Heart left ventricle (tissue), 16 donors: ENCODE data around the gene IGSF3. TPM values are rescaled to one million over a fixed set of nuclear protein-coding genes. Genes with fewer than 3 reads are reported as not detected.
A peak's percentile ranks its signal among the peaks of the same experiment; 100 is the strongest.

Experiments used
- ATAC-seq, 4 donors: fragments of 200-7000 bp; cut with Tn5 transposase; one replicate each; pipeline ENCODE4 v1.9.1; 2020 to 2022; ENCODE audit warnings: moderate library complexity in 4 of 4, mild to moderate bottlenecking in 3 of 4, moderate number of reproducible peaks in 1 of 4
- DNase-seq, 5 donors: peaks; one replicate each; pipeline ENCODE4 v3.0.0-alpha.2; 2020
- H3K27ac ChIP-seq, 12 donors: fragments of 200-600 bp; sonication (generic) in 4 of 12; one replicate each; pipeline versions ENCODE4 v1.5.0 to v1.8.0; 2016 to 2022; ENCODE audit warnings: mild to moderate bottlenecking in 2 of 12
- H3K27me3 ChIP-seq, 9 donors: fragments of 200-600 bp; sonication (generic) in 2 of 9; one replicate each; pipeline versions ENCODE4 v1.5.1 to v1.8.0; 2016 to 2022; ENCODE audit warnings: mild to moderate bottlenecking in 3 of 9
- H3K36me3 ChIP-seq, 9 donors: fragments of 200-600 bp; sonication (generic) in 2 of 9; one replicate each; pipeline versions ENCODE4 v1.5.0 to v1.8.0; 2018 to 2022; ENCODE audit warnings: mild to moderate bottlenecking in 2 of 9
- H3K4me1 ChIP-seq, 12 donors: fragments of 200-600 bp; sonication (generic) in 4 of 12; one replicate each; pipeline versions ENCODE4 v1.5.0 to v1.8.0; 2016 to 2022; ENCODE audit warnings: mild to moderate bottlenecking in 3 of 12
- H3K4me3 ChIP-seq, 12 donors: fragments of 200-600 bp; sonication (generic) in 4 of 12; one replicate each; pipeline versions ENCODE4 v1.5.0 to v1.8.0; 2017 to 2022; ENCODE audit warnings: mild to moderate bottlenecking in 9 of 12, moderate library complexity in 4 of 12
- H3K9me3 ChIP-seq, 12 donors: fragments of 200-600 bp; sonication (generic) in 4 of 12; one replicate each; pipeline versions ENCODE4 v1.5.0 to v1.8.0; 2016 to 2022; ENCODE audit warnings: mild to moderate bottlenecking in 1 of 12
- POLR2A ChIP-seq, 2 donors: fragments of 450-650 bp; IDR thresholded peaks; one replicate each; pipeline ENCODE4 v1.6.1; 2017; ENCODE audit warnings: antibody characterized with exemption in 2 of 2, mild to moderate bottlenecking in 2 of 2, moderate library complexity in 2 of 2
- WGBS, 4 donors: extraction: QIAGEN DNeasy Blood & Tissue Kit in 2 of 4; methylation state at CpG; one replicate each; pipeline versions ENCODE4 v1.1.5 to v1.1.7; 2013 to 2018; 5-methylcytosine and 5-hydroxymethylcytosine counted together
- intact Hi-C, 10 donors: fragments of 100-400 bp; cut with DNase I; formaldehyde crosslinking; loops; one replicate each; pipeline versions ENCODE4 v1.11.1 to v1.14.2; 2022
- polyA plus RNA-seq, 2 donors: library from polyadenylated mRNA; stranded (reverse); fragments of 200-250 nt; gene quantifications; one replicate each; pipeline ENCODE4 v1.2.3, GENCODE V29; 2013
- total RNA-seq, 9 donors: library from RNA; depleted of rRNA in 2 of 9; stranded (reverse); fragments of >200 nt in 2 of 9; fragmentation: NEBNext Ultra II Directional in 3 of 9; extraction: Animal tissue kit (Norgen Biotek cat#: 25700) in 3 of 9; gene quantifications; one replicate each; pipeline versions ENCODE4 v1.1.0 to v1.2.4, GENCODE V29; 2016 to 2023
- TF ChIP-seq, protein P1 (sequence below), 12 donors: fragments of 200-600 bp; sonication (generic) in 4 of 12; IDR thresholded peaks; one replicate each; pipeline versions ENCODE4 v1.5.0 to v1.8.0; 2018 to 2022; ENCODE audit warnings: antibody characterized with exemption in 12 of 12, mild to moderate bottlenecking in 5 of 12
- donor health status: ischemic (EF 13 %, LVEDD 7.1; RV severe dilation, severe dysfunction).
- donor health status: healthy with polysubstance abuse.
- donor health status: DM: no; HTN: yes; CAD: no.
- donor health status: DM: no; HTN: no; CAD: no.
- donor health status: ischemic (EF 25% LVEDD 6.9; RV normal size, moderate dysfunction).
- donor health status: ischemic (EF 25% LVEDD 5.7; RV mildly dilated, moderate dysfunction).
- donor health status: healthy.
- donor health status: DM: yes; HTN: yes; CAD: no.
- donor health status: ischemic (EF 35%, LVEDD 5.7; RV mildly dilated, moderate dysfunction).
- donor health status: nonischemic (EF 11% LVEDD 7.7; RV severe dilation, severe dysfunction).
- donor health status: DM: yes; HTN: yes; CAD: no.
- donor health status: PGD.
- donor health status: ischemic (EF 29% LVEDD 5.4; RV normal size, mild dysfunction).
- donor health status: nonischemic (EF 23%, LVEDD 6.1; RV moderate dilation, normal function).

IGSF3 gene
- total and polyA plus RNA-seq, 11 donors, result 3.5 to 19.3 (median 11.5) TPM

DNA sequence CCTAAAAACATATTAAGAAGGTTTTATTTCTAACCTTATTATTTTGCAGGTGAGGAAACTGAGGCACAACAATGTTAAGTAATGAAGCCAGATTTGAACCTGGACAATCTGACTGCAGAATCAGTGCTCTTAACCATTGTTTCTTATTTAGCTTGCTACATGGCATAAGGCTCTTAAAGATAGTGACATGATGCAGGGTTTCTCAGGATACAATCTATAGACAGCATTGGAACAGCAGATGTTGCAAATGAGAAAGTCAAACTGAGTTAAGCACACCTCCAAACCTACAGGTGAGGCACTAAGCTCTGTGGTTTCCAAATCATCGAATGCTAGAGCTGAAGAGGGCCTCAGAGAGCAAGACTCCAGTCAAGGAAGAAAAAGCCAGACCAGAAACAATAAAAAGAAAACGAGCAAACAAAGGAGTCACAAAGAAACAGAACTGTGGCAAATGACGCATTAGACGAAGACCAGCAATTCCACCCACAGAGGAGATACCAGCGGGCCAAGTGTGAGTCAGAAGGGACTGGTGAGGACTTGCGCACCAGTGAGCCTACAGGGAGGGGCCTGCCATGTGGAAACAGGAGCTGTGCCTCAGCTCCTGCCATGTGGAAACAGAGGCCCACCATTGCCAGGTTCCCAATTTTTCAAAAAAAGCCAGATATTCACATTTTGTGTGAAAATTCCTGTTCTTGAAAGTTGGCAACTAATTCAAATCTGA lies 111.1 kb downstream of the IGSF3 start:
- H3K27ac ChIP-seq, result peak overlapping the region in 8 of 12 donors; percentile 1 to 70 (median 14)
- no peaks in the 10 kb centered on the region for H3K9me3 ChIP-seq
- peaks cover 0 to 95% (median 34%) of the 10 kb centered on the region in 12 donors for H3K4me1 ChIP-seq
- no peaks in the 10 kb centered on the region for H3K36me3 ChIP-seq
- ATAC-seq, result peak; percentile 45 to 87 (median 80)
- intact Hi-C loops, result loop anchor here in 1 of 10 donors (5.0 kb wide), 1 partner anchor 54 kb away; no protein-coding TSS in a partner anchor
- TF ChIP-seq, protein P1, sequence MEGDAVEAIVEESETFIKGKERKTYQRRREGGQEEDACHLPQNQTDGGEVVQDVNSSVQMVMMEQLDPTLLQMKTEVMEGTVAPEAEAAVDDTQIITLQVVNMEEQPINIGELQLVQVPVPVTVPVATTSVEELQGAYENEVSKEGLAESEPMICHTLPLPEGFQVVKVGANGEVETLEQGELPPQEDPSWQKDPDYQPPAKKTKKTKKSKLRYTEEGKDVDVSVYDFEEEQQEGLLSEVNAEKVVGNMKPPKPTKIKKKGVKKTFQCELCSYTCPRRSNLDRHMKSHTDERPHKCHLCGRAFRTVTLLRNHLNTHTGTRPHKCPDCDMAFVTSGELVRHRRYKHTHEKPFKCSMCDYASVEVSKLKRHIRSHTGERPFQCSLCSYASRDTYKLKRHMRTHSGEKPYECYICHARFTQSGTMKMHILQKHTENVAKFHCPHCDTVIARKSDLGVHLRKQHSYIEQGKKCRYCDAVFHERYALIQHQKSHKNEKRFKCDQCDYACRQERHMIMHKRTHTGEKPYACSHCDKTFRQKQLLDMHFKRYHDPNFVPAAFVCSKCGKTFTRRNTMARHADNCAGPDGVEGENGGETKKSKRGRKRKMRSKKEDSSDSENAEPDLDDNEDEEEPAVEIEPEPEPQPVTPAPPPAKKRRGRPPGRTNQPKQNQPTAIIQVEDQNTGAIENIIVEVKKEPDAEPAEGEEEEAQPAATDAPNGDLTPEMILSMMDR (IDR thresholded peaks at IDR 0.05), result no peak
- H3K4me3 ChIP-seq, result no peak overlapping the region
- peak in 3 of 5 donors; percentile 54 to 82 (median 72) for DNase-seq
- 66 to 76% (median 73%) methylated on average over 6 of the region's 6 CpGs for WGBS, 4 donors
- H3K27me3 ChIP-seq, result no peaks in the 10 kb centered on the region

DNA sequence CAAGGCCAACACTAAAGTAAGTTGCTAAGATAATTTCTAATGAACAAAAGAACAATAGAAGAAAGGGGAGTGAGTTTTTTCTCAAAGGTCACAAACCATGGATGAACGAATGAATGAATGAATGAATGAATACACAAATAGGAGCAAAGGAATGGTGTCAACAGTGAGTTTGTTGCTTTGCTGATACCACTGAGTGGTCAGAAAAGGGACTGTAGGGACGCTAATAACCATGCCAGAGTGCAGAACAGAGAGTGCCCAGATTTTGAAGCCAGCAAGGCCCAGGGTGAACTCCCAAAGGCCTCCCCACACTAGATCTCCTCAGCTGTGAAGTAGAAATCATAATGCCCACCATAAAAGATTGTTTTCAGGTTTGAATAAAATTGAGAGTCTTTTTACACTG lies 112.6 kb downstream of the IGSF3 start:
- no peak for TF ChIP-seq POLR2A (IDR thresholded peaks at IDR 0.05)
- TF ChIP-seq, protein P1 (IDR thresholded peaks at IDR 0.05), result no peak
- H3K27me3 ChIP-seq, result no peaks in the 10 kb centered on the region
- intact Hi-C loops, result loop anchor here in 1 of 10 donors (5.0 kb wide), 1 partner anchor 53 kb away; no protein-coding TSS in a partner anchor
- no peak for DNase-seq
- no peaks in the 10 kb centered on the region for H3K9me3 ChIP-seq
- WGBS, 4 donors, result 53 to 65% (median 61%) methylated on average over 2 of the region's 2 CpGs
- H3K4me1 ChIP-seq, result peaks cover 0 to 87% (median 32%) of the 10 kb centered on the region in 12 donors
- peak; percentile 47 to 74 (median 60) for ATAC-seq
- H3K4me3 ChIP-seq, result no peak overlapping the region
- H3K27ac ChIP-seq, result peak overlapping the region in 4 of 12 donors; percentile 1 to 54 (median 7)
- no peaks in the 10 kb centered on the region for H3K36me3 ChIP-seq

DNA sequence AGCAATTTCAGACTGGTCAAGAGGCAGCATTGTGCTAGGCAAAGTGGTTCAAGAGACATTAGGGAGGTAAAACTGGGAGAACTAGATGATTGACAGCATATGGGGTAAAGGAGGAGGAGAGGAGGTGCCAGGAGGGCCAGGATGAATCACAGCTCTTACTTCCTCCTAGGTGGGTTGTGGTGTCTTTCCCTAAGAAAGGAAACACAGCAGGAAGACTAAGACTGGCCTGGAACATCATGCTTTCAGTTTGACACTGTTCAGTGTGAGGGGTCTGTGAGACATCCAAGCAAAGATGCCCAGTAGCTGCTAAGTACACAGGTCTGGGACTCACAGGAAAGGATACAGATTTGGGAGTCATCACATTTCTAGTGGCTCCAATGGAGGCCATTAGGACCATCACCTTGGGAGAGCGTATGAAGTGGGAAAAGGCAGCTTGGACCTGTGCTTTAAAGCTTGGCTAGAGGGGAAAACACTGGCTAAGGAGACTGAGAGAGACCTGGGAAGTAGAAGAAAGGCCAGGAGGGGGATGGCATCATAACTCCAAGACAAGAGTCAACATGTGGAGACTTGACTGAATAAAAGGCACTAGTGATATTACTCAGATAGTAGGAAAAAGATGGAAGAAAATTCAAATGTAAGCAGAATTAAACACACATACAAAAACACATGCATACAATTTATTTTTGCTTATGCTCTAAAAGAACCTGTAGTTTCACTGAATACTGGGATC lies 114.0 kb downstream of the IGSF3 start:
- no peak overlapping the region for H3K4me3 ChIP-seq
- DNase-seq, result no peak
- 95 to 100% (median 98%) methylated on average over 1 of the region's 1 CpG for WGBS, 4 donors
- H3K27ac ChIP-seq, result no peak overlapping the region
- TF ChIP-seq POLR2A (IDR thresholded peaks at IDR 0.05), result no peak
- TF ChIP-seq, protein P1 (IDR thresholded peaks at IDR 0.05), result no peak
- ATAC-seq, result no peak
- intact Hi-C loops, result no loop called here
- peaks cover 0 to 74% (median 29%) of the 10 kb centered on the region in 12 donors for H3K4me1 ChIP-seq
- no peaks in the 10 kb centered on the region for H3K9me3 ChIP-seq
- H3K36me3 ChIP-seq, result no peaks in the 10 kb centered on the region
- H3K27me3 ChIP-seq, result no peaks in the 10 kb centered on the region

DNA sequence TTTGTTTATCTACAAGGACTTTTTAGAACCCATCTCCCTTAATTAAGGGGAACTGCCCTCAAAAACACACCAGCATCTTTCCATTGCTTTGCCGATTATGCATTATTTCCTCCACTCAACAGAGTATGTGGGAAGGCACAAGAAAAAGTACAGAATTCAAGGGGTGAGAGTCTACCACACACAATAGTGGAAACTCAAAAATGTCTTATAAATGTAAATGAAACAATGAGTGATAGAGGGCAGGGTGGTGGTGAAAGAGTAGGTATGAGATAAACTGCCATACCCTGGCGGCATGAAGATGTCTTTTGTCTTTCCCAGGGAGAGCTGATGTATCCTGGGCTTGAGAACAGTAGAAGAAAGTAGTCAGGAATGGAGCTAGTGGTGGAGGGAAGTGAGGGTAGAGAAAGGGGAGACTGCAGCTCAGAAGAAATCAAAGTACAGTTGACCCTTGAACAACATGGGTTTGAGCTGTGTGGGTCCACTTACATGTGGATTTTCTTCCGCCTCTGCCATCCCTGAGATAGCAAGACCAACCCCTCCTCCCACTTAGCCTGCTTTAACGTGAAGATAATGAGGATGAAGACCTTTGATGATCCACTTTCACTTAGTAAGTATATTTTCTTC lies 121.1 kb downstream of the IGSF3 start:
- WGBS, 4 donors, result 90 to 94% (median 92%) methylated on average over 4 of the region's 4 CpGs
- DNase-seq, result no peak
- Histone ChIP-seq H3K9me3 (no peaks in the 10 kb centered on the region), H3K36me3 (peaks cover 0 to 32% (median 24%) of the 10 kb centered on the region in 9 donors), H3K4me1 (peaks cover 0 to 25% (median 0%) of the 10 kb centered on the region in 12 donors), H3K27ac (no peak overlapping the region), H3K4me3 (no peak overlapping the region), H3K27me3 (no peaks in the 10 kb centered on the region)
- no peak for ATAC-seq
- TF ChIP-seq, protein P1 (IDR thresholded peaks at IDR 0.05), result no peak
- no peak for TF ChIP-seq POLR2A (IDR thresholded peaks at IDR 0.05)
- intact Hi-C loops, result no loop called here
